Pulmonary artery endothelial cell (primary cell): ENCODE measurements around the gene SCARB1. TPM values are rescaled to one million over a fixed set of nuclear protein-coding genes. Genes with fewer than 3 reads are reported as not detected.
"Not testable (repeated sequence)": the region's sequence is repeated elsewhere in the genome, so short reads cannot be mapped to it uniquely, and the experiment has no call there.

Source experiments
- DNase-seq: peaks from one replicate; pipeline ENCODE4 v3.0.0-alpha.2; 2011; ENCODE audit warnings: low read depth, low spot score
- total RNA-seq: library from RNA; depleted of rRNA; stranded (reverse); fragments of >200 nt; gene quantifications from 2 replicates; pipeline ENCODE4 v1.2.3, GENCODE V29; 2014

Gene SCARB1, protein sequence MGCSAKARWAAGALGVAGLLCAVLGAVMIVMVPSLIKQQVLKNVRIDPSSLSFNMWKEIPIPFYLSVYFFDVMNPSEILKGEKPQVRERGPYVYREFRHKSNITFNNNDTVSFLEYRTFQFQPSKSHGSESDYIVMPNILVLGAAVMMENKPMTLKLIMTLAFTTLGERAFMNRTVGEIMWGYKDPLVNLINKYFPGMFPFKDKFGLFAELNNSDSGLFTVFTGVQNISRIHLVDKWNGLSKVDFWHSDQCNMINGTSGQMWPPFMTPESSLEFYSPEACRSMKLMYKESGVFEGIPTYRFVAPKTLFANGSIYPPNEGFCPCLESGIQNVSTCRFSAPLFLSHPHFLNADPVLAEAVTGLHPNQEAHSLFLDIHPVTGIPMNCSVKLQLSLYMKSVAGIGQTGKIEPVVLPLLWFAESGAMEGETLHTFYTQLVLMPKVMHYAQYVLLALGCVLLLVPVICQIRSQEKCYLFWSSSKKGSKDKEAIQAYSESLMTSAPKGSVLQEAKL
- total RNA-seq: 30.3 and 34.6 TPM in 2 replicates

DNA sequence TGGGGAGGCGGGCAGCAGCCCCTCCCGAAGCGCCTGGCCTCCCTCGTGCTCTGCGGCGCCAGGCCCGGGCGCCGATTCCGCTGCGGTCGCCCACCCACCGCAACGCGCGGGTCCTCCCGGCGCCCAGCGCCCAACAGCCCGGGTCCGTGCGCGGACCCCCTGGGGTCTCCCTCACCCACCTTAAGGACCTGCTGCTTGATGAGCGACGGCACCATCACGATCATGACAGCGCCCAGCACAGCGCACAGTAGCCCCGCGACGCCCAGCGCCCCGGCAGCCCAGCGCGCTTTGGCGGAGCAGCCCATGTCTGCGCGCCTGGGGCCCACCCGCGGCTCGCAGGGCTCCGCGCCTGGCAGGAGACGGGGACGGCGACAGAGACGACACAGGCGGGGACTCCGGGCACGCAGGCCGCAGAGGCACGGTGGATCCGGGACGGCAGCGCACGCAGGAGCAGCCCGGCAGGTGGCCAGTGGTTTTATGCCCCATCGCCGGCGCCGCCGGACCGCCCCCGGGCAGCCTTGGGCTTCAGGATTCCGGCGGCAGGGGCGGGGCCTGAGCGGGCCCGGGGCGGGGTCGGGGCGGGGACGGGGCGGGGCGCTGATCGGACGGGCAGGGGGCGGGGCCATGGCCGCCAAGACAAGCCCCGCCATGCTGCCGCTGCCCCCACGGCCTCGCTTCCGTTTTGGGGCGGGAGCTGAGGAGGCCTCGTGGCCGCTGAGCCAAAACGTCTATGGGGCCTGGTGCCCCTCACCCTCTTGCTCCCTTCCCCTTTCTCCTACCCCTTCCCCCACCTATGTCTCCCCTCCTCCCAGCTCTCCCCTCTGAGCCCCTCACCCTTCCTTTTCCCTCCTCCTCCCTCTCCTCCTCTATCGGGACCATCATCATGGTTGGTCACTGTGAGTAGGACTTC lies at the start of gene SCARB1:
TSS of gene SCARB1 (minus strand) at position 449 of the 910 bp plus-strand sequence. CDS start at position 305, 144 bp downstream.
- DNase-seq: peak; percentile 26

DNA sequence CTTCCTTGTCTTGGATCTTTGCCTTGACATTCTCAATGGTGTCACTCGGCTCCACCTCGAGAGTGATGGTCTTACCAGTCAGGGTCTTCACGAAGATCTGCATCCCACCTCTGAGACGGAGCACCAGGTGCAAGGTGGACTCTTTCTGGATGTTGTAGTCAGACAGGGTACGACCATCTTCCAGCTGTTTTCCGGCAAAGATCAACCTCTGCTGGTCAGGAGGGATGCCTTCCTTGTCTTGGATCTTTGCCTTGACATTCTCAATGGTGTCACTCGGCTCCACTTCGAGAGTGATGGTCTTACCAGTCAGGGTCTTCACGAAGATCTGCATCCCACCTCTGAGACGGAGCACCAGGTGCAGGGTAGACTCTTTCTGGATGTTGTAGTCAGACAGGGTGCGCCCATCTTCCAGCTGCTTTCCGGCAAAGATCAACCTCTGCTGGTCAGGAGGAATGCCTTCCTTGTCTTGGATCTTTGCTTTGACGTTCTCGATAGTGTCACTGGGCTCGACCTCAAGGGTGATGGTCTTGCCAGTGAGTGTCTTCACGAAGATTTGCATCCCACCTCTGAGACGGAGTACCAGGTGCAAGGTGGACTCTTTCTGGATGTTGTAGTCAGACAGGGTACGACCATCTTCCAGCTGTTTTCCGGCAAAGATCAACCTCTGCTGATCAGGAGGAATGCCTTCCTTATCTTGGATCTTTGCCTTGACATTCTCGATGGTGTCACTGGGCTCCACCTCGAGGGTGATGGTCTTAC lies 49.0 kb upstream of the SCARB1 start:
- DNase-seq: not testable (repeated sequence)

DNA sequence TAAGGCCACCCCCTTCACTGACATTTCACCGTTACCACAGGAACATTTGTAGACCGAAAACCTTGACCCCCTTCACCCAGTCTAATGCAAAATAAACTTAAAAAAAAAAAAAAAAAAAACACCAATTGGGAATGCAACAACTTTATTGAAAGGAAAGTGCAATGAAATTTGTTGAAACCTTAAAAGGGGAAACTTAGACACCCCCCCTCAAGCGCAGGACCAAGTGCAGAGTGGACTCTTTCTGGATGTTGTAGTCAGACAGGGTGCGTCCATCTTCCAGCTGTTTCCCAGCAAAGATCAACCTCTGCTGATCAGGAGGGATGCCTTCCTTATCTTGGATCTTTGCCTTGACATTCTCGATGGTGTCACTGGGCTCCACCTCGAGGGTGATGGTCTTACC lies 47.9 kb upstream of the SCARB1 start:
- DNase-seq: not testable (repeated sequence)

DNA sequence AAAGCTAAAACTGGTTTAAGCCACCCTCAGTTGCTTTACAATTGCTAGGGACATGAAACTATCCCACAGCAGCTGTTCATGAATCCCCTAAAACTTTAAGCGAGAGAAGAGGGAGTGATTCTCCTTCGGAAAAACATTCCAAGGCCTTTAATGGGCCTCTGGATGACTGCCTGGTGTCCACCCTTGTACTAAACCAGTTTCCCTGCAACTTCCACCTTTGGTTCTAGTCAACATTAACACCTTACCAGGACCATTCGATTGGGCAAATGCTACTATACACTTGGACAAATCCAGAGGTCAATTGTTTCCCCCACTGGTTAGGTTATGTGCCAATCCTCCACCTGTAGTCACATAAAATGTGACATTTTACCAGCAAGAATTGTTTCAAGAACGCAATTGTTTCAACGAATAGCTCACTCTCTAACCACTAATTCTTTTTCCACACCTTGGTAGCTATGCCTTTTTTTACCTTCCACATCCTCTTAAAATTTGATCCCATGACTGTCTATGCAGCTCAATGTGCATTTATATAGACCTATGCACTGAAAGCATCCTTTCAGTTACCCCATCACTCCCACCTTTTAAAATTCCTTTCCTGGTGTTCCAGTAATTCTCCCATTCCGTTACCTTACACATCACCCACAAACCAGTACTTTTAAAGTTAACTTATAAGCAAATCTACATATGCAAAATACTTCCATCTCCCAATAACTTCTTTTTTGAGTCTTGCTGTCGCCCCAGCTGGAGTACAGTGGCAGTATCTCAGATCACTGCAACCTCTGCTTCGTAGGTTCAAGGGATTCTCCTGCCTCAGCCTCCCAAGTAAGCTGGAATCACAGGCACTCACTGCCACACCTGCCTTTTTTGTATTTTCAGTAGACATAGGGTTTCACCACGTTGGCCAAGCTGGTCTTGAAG lies 47.2 kb upstream of the SCARB1 start:
- no peak for DNase-seq

DNA sequence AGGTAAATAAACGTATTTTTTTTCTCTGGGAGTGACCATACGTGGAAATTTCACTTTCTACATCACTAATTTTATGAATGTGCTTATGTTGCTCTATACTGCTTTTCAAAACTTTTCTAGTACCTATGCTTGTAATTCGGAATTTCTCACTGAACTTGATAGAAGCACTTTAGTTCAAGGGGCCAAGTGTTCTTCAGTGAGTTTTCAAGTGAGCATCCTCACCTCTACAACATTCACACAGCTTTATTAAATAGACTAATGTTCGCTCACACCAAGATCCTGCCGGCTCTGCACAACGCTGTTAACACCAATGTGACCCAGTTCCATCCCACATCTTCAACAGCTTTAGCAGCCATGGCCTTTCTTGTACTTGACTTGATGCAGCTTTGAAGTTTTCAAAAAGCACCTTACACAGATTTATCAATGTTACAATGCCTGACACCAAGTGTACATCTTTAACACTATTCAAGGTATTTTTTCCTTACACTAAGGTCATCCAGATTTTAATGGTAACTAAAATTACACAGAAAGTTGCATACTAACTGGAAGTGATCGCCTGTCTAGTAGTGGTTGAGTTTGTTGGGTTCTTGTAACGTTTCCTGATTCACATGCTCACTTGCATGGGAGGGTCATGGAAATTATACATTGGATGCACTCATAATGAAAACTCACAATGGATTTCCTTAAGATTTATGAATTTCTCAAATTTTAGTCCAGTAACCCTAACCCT lies 46.3 kb upstream of the SCARB1 start:
- DNase-seq: no peak

DNA sequence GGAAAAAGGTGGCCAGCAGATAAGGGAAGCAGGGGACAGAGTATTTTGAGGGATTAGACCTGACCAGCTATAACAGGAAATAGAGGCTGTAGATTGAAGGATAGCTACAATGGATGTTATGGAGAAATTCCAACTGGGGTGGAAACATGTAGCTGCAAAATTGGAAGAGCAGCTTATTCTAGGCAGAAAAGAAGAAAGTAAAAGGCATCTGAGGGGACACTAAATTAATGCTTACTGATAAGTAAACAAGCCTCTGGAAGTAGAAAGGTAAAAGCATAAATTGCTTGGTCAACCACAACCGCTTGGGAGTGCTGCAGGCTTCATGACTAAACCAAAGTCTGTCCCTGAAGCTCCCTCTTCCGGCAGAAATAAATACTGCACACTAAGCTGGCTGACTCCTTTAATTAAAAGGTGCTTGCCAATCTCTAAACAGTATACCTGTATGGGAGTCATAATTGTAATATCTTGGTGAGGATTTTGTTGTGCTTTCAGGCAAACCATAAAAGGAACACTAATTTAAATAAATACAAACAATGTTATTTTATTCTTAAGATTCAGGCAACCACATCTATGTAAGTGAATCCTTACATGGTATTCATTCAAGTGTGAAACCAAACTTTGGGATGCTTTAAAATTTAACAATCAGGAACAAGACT lies 43.1 kb upstream of the SCARB1 start:
- no peak for DNase-seq

DNA sequence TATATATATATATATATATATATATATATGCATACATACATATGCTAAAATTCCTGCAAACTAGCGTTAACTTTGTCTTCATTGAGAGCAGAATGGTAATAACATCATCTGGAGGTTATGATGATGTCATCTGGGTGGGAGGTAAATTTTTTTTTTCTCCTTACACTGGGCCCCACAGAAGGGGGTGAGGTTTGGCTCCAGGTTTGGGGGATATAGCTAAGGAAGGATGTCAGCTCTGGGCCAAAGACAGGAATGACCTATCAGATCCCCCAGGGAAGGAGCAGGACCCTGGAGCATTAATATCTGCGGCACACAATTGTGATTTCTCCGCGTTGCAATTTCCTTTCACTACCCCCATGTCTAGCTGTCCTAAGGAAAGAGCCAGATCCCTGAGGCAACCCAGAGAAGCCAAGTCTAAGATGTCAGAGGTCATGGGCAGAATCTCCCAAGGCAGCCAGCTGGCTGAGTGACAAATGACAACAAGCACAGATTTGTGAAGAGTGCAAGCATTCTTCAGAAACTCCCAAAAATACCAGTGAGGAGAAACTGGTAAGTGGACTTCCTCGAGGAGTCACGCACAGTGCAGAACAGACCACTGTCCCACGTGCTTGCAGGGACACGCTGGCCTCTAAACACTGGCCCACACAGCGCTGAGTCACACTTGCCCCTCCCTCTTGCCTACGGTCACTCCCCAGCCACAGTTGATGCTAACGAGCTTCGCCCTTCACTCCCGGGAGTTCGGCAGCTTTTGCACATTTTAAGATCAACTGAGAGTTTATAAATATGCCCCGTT lies 40.8 kb upstream of the SCARB1 start:
- no peak for DNase-seq

DNA sequence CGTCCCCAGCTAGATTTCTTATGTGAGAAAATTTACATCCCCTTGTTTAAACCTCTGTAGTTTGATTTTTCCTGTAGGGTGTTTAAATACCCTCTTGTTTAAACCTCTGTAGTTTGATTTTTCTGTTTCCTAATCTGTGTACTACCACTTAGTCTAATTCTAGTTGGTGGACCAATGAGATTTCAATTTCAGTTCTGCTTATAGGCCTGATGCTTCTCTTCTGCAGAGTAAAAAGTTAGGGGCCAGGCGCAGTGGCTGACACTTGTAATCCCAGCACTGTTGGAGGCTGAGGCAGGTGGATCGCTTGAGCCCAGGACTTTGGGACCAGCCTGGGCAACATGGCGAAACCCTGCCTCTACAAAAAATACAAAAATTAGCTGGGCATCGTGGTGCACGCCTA lies 39.3 kb upstream of the SCARB1 start:
- DNase-seq: no peak

DNA sequence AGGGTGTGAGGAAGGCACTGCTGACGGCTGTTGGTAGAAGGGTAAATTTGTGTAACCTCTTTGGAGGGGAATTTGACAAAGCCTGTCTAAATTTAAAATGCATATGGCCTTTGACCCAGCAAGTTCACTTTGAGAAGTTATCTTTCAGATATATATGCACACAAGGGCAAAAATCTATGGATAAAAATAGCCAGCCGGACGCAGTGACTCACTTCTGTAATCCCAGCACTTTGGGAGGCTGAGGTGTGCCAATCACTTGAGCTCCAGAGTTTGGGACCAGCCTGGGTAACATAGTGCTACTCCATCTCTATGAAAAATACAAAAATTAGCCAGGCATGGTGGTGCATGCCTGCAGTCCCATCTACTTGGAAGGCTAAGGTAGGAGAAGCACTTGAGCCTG lies 37.3 kb upstream of the SCARB1 start:
- DNase-seq: no peak

DNA sequence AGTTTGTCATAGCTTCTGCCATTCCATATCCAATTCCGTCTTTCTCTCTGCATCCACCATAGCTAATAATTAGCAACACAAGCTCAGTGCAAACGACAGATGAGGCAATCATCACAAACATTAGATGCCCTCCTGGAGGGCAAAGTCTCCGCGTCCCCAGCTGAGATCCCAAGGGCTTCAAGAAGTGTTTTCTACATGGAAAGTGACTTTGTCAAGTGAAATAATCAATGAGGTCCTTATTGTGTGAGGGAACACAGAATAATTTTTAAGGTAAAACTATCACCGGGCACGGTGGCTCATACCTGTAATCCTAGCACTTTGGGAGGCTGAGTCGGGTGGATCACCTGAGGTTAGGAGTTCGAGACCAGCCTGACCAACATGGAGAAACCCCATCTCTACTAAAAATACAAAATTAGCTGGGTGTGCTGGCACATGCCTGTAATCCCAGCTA lies 36.7 kb upstream of the SCARB1 start:
- not testable (repeated sequence) for DNase-seq

DNA sequence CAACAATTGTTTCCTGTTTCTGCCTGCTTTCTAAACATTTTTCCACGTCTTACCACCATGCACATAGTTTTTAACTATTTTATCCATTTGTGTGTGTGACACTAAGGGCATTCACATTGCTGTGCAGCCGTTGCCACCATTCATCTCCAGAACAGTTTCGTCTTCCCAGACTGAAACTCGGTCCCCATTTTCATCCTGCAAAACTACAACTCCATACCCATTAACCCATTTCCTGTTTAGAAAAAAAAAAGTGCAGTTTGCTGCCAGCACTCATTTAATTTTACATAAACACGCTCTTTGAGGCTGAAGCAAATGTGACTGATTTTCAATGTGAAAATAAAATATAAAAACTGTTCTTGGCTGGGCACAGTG lies 35.2 kb upstream of the SCARB1 start:
- no peak for DNase-seq

DNA sequence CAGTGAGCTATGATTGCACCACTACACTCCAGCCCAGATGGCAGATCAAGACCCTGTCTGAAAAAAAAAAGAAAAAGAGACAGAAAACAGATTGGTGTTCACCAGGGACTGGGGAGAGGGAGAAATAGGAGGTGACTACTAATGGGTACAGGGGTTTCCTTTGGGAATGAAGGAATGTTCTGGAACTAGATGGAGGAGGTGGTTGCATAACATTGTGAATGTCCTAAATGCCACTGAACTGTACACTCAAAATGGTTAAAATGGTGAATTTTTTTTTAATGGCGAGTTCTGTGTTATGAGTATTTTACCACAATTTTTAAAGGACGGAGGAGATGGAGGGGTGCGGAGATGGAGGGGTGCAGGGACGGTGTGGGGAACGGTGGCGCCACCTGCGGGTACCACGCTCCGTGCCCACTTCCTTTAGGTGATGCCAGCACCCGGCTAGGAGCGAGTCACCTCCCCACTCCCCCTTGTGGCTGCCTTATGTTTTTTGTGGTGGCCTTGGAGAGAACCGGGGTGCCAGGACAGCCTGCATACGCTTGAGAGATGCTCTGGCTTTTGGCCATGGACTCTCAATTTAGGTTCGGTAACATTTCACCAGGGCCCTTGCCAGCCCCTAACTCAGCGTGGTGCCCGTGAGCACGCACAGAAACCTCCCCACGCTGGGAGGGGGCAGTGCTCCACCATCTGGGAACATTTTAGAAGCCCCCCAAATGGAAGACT lies 34.7 kb upstream of the SCARB1 start:
- no peak for DNase-seq

DNA sequence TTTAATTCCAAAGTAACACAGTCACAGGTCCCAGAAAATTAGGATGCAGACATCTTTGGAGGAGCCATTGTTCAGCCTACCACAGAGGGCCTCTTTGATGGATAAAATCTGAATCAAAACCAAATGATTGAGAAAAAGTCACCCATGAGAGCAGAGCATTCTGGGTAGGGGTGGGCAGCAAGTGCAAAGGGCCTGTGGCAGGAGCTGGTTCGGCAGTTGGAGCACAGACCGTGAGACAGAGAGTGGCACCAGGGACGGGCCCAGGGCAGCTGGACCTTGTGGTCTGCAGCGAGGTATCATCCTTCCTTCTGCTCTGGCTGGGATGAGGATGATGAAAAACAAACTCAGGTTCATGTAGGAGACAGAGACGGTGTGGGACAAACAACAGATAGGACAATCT lies 32.8 kb upstream of the SCARB1 start:
- DNase-seq: no peak

DNA sequence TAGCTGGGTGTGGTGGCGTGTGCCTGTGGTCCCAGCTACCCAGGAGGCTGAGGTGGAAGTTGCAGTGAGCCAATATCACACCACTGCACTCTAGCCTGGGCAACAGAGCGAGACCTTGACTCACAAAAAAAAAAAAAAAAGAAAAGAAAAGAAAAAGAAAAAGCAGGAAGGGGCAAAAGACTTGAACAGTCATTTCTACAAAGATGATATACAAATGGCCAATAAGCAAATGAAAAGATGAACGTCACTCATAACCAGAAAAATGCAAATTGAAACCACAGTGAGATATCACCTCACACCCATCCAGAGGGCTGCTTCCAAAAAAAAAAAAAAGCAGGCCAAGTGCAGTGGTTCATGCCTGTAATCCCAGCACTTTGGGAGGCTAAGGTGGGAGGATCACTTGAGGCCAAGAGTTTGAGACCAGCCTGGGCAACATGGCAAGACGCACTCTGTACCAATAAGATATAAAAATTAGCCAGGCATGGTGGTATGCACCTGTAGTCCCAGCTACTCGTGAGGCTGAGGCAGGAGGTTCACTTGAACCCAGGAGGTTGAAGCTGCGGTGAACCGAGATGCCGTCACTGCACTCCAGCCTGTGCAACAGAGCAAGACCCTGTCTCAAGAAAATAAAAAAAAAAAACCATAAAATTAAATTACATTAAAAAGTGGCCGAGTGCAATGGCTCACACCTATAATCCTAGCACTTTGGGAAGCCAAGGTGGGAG lies 30.3 kb upstream of the SCARB1 start:
- no peak for DNase-seq

DNA sequence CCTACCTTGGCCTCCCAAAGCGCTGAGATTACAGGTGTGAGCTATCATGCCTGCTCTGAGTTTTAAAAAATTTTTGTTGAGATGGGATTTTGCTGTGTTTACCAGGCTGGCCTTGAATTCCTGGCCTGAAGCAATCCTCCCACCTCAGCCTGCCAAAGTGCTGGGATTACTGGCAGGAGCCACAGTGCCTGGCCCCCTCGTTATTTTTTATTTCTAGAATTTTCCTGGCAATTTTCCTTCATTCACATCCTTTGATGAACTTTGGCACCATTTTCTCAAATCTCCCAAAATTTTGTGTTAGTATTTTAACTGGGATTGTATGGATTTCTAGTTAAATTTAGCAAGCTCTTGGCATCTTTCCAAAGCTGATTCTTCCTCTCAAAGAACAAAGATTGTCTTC lies 24.6 kb upstream of the SCARB1 start:
- DNase-seq: no peak

DNA sequence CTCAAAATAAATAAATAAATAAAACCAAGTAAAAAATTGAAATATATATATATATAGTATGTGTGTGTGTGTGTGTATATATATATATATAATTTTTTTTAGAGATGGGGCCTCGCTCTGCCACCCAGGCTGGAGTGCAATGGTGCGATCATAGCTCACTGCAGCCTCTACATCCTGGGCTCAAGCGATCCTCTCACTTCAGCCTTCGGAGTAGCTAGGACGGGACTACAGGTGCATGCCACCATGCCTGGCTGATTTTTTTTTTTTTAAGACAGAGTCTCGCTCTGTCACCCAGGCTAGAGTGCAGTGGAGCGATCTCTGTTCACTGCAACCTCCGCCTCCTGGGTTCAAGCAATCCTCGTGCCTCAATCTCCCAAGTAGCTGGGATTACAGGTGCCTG lies 24.1 kb upstream of the SCARB1 start:
- DNase-seq: not testable (repeated sequence)
